Upper lobe of left lung (tissue), 6 donors: Measurements from ENCODE around the gene PPM1M. TPM values are rescaled to one million over a fixed set of nuclear protein-coding genes. Genes with fewer than 3 reads are reported as not detected.
A peak's percentile ranks its signal among the peaks of the same experiment; 100 is the strongest.

Source experiments
- ATAC-seq, 2 donors: fragments of 200-7000 bp; cut with Tn5 transposase; one replicate each; pipeline ENCODE4 v1.9.1; 2022; ENCODE audit warnings: mild to moderate bottlenecking in 2 of 2, moderate library complexity in 2 of 2; ENCODE audit not compliant: low FRiP score in 2 of 2
- DNase-seq, 2 donors: peaks; one replicate each; pipeline ENCODE4 v3.0.0-alpha.2; 2019 to 2020
- H3K27ac ChIP-seq, 4 donors: fragments of 200-600 bp; sonication (generic); one replicate each; pipeline ENCODE4 v1.5.1; 2016 to 2019
- H3K27me3 ChIP-seq, 4 donors: fragments of 200-600 bp; sonication (generic); one replicate each; pipeline ENCODE4 v1.5.1; 2017 to 2019
- H3K36me3 ChIP-seq, 4 donors: fragments of 200-600 bp; sonication (generic); one replicate each; pipeline ENCODE4 v1.5.1; 2016 to 2019
- H3K4me1 ChIP-seq, 4 donors: fragments of 200-600 bp; sonication (generic); one replicate each; pipeline ENCODE4 v1.5.1; 2018 to 2019
- H3K4me3 ChIP-seq, 4 donors: fragments of 200-600 bp; sonication (generic); one replicate each; pipeline ENCODE4 v1.5.1; 2017 to 2019; ENCODE audit warnings: mild to moderate bottlenecking in 2 of 4, moderate library complexity in 1 of 4
- H3K9me3 ChIP-seq, 4 donors: fragments of 200-600 bp; sonication (generic); one replicate each; pipeline ENCODE4 v1.5.1; 2018 to 2019
- EP300 ChIP-seq, 4 donors: sonication (generic); formaldehyde crosslinking; IDR thresholded peaks; one replicate each; pipeline ENCODE4 v1.5.1; 2017; ENCODE audit warnings: antibody characterized with exemption in 4 of 4, control low read depth in 2 of 4
- POLR2A ChIP-seq, 4 donors: fragments of 450-650 bp; IDR thresholded peaks; one replicate each; pipeline ENCODE4 v1.5.1; 2016 to 2017; ENCODE audit warnings: antibody characterized with exemption in 4 of 4, mild to moderate bottlenecking in 2 of 4
- POLR2AphosphoS5 ChIP-seq, 2 donors: sonication (generic); formaldehyde crosslinking; IDR thresholded peaks; one replicate each; pipeline ENCODE4 v1.5.1; 2017; ENCODE audit warnings: antibody characterized with exemption in 2 of 2
- WGBS, 2 donors: methylation state at CpG; one replicate each; pipeline ENCODE4 v1.1.5; 2017 to 2018; 5-methylcytosine and 5-hydroxymethylcytosine counted together
- total RNA-seq, 6 donors: library from RNA; depleted of rRNA in 4 of 6; stranded (reverse); fragments of >200 nt in 4 of 6; gene quantifications; one replicate each; pipeline versions ENCODE4 v1.1.0 to v1.2.1, GENCODE V29; 2016 to 2021
- TF ChIP-seq, protein P1 (sequence below), 6 experiments: fragments of 450-650 bp in 4 of 6; fragments of 200-600 bp in 2 of 6; sonication (generic) in 2 of 6; IDR thresholded peaks; one replicate each; pipeline ENCODE4 v1.5.1; 2016 to 2019; ENCODE audit warnings: antibody characterized with exemption in 6 of 6
- donor health status: DM: no; HTN: no; CAD: no; lungs with moderate emphysema.
- donor health status: DM: no; HTN: yes; CAD: no; lungs with severe emphysema.

The PPM1M gene
- total RNA-seq, 6 donors from 2014 or later, result 18.7 to 68.1 (median 47.8) TPM

DNA sequence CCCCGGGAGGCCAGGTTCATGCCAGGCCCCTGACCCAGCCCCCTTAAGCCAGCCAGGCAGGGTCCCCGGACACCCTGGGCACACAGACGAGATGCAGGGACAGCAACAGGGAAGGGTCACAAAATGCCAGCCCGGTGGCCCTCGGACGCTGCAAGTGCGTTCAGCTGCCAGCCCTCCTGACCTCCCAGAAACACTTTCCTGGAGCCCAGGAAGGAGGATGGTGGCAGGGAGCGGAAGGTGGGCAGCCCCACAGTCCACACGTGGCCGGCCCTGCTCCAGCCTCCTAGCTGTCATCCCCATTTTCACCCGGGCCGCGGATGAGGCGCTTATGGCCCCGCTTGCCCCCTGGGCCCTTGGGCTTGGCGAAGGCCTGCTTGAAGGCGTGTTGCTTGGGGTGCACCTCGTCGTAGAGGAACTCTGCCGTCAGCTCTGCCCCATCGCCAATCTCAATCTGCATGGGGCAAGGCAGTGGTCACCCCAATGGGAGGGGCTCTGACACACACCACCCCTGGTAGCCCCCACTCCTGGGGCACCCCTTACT, 16.7 kb upstream of the PPM1M start:
- WGBS, 2 donors, result 91 to 98% methylated on average over 9 to 19 of the region's 21 CpGs
- ATAC-seq (no peak), DNase-seq (peak in 1 of 2 donors; percentile 16)
- H3K4me3 ChIP-seq, result no peak overlapping the region
- H3K27me3 ChIP-seq, result no peaks in the 10 kb centered on the region
- TF ChIP-seq POLR2A (IDR thresholded peaks at IDR 0.05), result no peak
- TF ChIP-seq EP300 (IDR thresholded peaks at IDR 0.05), result no peak
- H3K36me3 ChIP-seq, result peaks cover 21 to 60% (median 47%) of the 10 kb centered on the region in 4 donors
- H3K4me1 ChIP-seq, result peaks cover 0 to 13% (median 4%) of the 10 kb centered on the region in 4 donors
- H3K27ac ChIP-seq, result no peak overlapping the region
- H3K9me3 ChIP-seq, result no peaks in the 10 kb centered on the region

DNA sequence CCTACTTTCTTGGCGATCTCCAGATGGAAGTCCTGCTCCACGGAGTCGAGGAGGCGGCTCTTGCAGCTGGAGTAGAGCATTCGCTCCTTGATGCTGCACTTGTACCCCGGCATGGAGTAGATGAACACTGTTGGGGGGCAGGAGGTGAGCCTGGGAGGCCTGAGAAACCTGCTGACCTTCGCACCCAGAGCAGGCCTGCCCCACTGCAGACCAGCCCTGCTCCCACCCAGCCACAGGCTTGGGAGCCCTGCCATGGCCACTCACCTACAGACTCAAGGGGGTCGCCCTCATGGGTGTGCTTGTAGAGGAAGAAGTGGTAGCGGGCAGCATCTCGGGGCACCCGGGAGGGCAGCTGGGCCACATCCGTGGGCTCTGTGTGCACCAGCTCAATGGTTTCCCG, 15.9 kb upstream of the PPM1M start:
- no peak for ATAC-seq
- no peak overlapping the region for H3K27ac ChIP-seq
- H3K4me3 ChIP-seq, result no peak overlapping the region
- 90% methylated on average over 10 of the region's 13 CpGs; no CpG with 5 or more reads in 1 of the 2 donors for WGBS, 2 donors
- peaks cover 21 to 68% (median 56%) of the 10 kb centered on the region in 4 donors for H3K36me3 ChIP-seq
- TF ChIP-seq POLR2AphosphoS5 (IDR thresholded peaks at IDR 0.05) (no peak), POLR2A (IDR thresholded peaks at IDR 0.05) (no peak), EP300 (IDR thresholded peaks at IDR 0.05) (no peak)
- TF ChIP-seq, protein P1, sequence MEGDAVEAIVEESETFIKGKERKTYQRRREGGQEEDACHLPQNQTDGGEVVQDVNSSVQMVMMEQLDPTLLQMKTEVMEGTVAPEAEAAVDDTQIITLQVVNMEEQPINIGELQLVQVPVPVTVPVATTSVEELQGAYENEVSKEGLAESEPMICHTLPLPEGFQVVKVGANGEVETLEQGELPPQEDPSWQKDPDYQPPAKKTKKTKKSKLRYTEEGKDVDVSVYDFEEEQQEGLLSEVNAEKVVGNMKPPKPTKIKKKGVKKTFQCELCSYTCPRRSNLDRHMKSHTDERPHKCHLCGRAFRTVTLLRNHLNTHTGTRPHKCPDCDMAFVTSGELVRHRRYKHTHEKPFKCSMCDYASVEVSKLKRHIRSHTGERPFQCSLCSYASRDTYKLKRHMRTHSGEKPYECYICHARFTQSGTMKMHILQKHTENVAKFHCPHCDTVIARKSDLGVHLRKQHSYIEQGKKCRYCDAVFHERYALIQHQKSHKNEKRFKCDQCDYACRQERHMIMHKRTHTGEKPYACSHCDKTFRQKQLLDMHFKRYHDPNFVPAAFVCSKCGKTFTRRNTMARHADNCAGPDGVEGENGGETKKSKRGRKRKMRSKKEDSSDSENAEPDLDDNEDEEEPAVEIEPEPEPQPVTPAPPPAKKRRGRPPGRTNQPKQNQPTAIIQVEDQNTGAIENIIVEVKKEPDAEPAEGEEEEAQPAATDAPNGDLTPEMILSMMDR (IDR thresholded peaks at IDR 0.05), result no peak
- peak in 1 of 2 donors; percentile 19 for DNase-seq
- H3K27me3 ChIP-seq, result no peaks in the 10 kb centered on the region
- peaks cover 0 to 13% (median 4%) of the 10 kb centered on the region in 4 donors for H3K4me1 ChIP-seq
- H3K9me3 ChIP-seq, result no peaks in the 10 kb centered on the region

DNA sequence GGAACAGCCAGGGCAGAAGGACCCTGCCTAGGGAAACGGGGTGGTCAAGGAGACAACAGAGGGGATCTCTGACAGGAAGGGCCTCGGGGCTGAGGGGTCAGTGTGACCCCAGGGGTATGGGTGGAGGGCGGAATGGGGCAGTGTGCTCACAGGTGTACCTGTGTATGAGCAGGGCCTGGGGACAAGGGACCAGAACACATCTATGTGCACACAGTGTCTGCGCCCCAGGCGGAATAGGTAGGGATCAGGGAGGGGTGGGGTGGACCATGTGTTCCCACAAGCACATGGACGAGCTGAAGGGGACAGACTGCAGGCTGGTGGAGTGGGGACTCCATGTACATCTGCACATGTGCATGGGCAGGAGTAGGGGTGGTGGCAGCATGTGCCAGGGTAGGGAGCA, 15.1 kb upstream of the PPM1M start:
- H3K27ac ChIP-seq, result no peak overlapping the region
- no peak for TF ChIP-seq EP300 (IDR thresholded peaks at IDR 0.05)
- no peak for TF ChIP-seq POLR2AphosphoS5 (IDR thresholded peaks at IDR 0.05)
- no peak for TF ChIP-seq POLR2A (IDR thresholded peaks at IDR 0.05)
- TF ChIP-seq, protein P1 (IDR thresholded peaks at IDR 0.05), result no peak
- H3K4me3 ChIP-seq, result no peak overlapping the region
- 94 to 95% methylated on average over 6 of the region's 6 CpGs for WGBS, 2 donors
- H3K36me3 ChIP-seq, result peaks cover 21 to 74% (median 59%) of the 10 kb centered on the region in 4 donors
- H3K9me3 ChIP-seq, result no peaks in the 10 kb centered on the region
- no peak for ATAC-seq
- H3K4me1 ChIP-seq, result peaks cover 0 to 13% (median 5%) of the 10 kb centered on the region in 4 donors
- no peaks in the 10 kb centered on the region for H3K27me3 ChIP-seq
- peak in 1 of 2 donors; percentile 16 for DNase-seq

DNA sequence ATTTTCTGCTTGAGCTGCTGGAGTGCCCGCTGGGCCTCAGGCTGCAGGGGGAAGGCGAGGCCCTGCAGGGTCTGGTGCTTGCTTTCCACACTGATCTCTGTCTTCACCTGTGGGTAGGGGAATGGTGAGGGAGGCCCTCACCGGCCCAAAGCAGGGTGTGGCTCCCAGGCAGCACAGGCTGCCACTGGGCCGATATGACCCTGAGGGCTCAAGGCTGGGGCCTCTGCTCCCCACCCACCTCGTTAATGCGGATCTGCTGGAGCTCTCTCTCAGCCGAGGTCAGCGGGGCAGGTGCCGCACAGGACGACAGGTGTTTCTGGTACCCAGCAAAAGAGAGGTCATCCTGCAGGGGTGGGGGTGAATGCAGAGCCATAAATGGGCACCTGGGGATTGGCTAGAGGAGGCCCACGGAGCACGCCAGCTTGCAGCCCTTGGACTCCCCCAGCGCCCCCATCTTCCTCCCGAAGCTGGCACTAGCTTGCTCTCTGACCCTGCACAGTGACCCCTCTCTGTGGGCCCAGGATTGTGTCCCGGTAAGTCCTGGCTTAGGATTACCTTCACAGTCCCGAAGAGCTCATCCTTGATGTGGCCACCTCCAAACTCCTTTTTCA, 14.6 kb upstream of the PPM1M start:
- no peak for DNase-seq
- Histone ChIP-seq H3K36me3 (peaks cover 21 to 74% (median 59%) of the 10 kb centered on the region in 4 donors), H3K4me1 (peaks cover 0 to 18% (median 10%) of the 10 kb centered on the region in 4 donors), H3K4me3 (no peak overlapping the region), H3K27me3 (no peaks in the 10 kb centered on the region), H3K27ac (peak overlapping the region in 1 of 4 donors; percentile 23), H3K9me3 (no peaks in the 10 kb centered on the region)
- 91 to 97% methylated on average over 6 to 16 of the region's 16 CpGs for WGBS, 2 donors
- TF ChIP-seq, protein P1 (IDR thresholded peaks at IDR 0.05), result no peak
- no peak for TF ChIP-seq POLR2A (IDR thresholded peaks at IDR 0.05)
- TF ChIP-seq EP300 (IDR thresholded peaks at IDR 0.05), result no peak
- no peak for TF ChIP-seq POLR2AphosphoS5 (IDR thresholded peaks at IDR 0.05)
- no peak for ATAC-seq

DNA sequence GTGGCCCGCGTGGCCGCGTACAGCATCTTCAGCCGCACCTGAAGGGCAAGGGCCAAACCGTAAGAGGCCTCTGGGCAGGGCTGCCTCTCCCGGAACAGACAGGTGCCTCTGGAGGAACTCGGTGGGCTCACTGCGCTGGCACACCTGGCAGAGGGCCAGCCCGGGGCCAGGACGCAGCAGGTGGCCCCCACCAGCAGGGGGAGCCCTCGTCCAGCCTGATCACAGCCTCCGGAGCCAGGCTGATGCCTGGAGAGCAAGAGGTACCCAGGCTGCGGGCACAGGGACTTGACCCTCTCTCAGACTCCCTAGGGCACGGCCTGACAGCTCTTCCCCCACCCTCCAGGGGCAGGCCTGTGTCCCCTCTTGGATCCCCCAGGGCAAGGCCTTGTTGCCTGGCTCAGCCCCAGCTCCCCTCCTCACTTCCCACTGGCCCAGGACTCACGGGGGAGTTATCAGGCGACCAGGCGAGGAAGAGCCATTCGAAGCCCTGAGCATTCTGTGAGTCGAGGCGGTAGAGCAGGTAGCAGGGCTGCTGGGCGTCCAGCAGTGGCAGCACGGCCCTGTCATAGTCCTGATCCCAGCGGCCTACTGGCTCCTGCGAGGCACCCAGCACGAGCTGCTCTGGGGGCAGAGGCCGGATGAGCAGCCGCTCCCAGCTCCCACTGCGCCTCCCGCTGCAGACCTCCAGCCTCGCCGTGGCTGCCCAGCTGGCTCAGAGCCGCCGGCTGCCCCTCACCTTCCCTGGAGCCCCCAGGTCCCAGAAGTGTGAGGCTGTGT, 13.9 kb upstream of the PPM1M start:
- H3K9me3 ChIP-seq, result no peaks in the 10 kb centered on the region
- H3K36me3 ChIP-seq, result peaks cover 21 to 74% (median 59%) of the 10 kb centered on the region in 4 donors
- 54 to 67% methylated on average over 12 to 34 of the region's 34 CpGs for WGBS, 2 donors
- no peak for TF ChIP-seq POLR2A (IDR thresholded peaks at IDR 0.05)
- TF ChIP-seq EP300 (IDR thresholded peaks at IDR 0.05), result no peak
- TF ChIP-seq, protein P1 (IDR thresholded peaks at IDR 0.05), result peak; percentile 93 to 96 (median 95)
- TF ChIP-seq POLR2AphosphoS5 (IDR thresholded peaks at IDR 0.05), result peak in 1 of 2 donors; percentile 76
- no peak overlapping the region for H3K4me3 ChIP-seq
- H3K27me3 ChIP-seq, result no peaks in the 10 kb centered on the region
- DNase-seq (peak; percentile 83 to 93), ATAC-seq (peak; percentile 73)
- peak overlapping the region in 2 of 4 donors; percentile 15 to 23 for H3K27ac ChIP-seq
- peaks cover 5 to 25% (median 16%) of the 10 kb centered on the region in 4 donors for H3K4me1 ChIP-seq
